GM23338 (cell line): Measurements from ENCODE around the gene ROCK1. TPM values are rescaled to one million over a fixed set of nuclear protein-coding genes. Genes with fewer than 3 reads are reported as not detected.
"Not testable (repeated sequence)": the region's sequence is repeated elsewhere in the genome, so short reads cannot be mapped to it uniquely, and the experiment has no call there.

Experiments used
- ATAC-seq: fragments of 200-7000 bp; cut with Tn5 transposase; 3 replicates; pipeline ENCODE4 v1.9.1; 2020
- DNase-seq: peaks from one replicate; pipeline ENCODE4 v3.0.0-alpha.2; 2015; ENCODE audit warnings: low spot score
- H2AFZ ChIP-seq: fragments of 200-600 bp; sonication (generic); 2 replicates; pipeline ENCODE4 v1.8.0; 2016; ENCODE audit warnings: antibody characterized with exemption, mild to moderate bottlenecking, moderate library complexity
- H3F3A ChIP-seq: fragments of 200-600 bp; sonication (generic); replicated peaks from 2 replicates; pipeline ENCODE4 v1.8.0; 2017; ENCODE audit warnings: antibody characterized with exemption, mixed run types, low read depth
- H3K27ac ChIP-seq: fragments of 200-600 bp; sonication (generic); 2 replicates; pipeline ENCODE4 v1.6.1; 2016; ENCODE audit warnings: low read depth
- H3K27me3 ChIP-seq: fragments of 200-600 bp; sonication (generic); 2 replicates; pipeline ENCODE4 v1.8.0; 2016; ENCODE audit warnings: mild to moderate bottlenecking, mixed run types, moderate library complexity; ENCODE audit not compliant: insufficient read depth
- H3K36me3 ChIP-seq: fragments of 200-600 bp; sonication (generic); 2 replicates; pipeline ENCODE4 v1.8.0; 2016; ENCODE audit warnings: mild to moderate bottlenecking; ENCODE audit not compliant: insufficient read depth
- H3K4me1 ChIP-seq: fragments of 200-600 bp; sonication (generic); 2 replicates; pipeline ENCODE4 v1.8.0; 2016; ENCODE audit warnings: mild to moderate bottlenecking, moderate library complexity; ENCODE audit not compliant: insufficient read depth
- H3K4me2 ChIP-seq: fragments of 200-600 bp; sonication (generic); 2 replicates; pipeline ENCODE4 v1.7.1; 2017; ENCODE audit warnings: mixed run types
- H3K4me3 ChIP-seq: fragments of 200-600 bp; sonication (generic); 2 replicates; pipeline ENCODE4 v1.6.1; 2016; ENCODE audit warnings: mixed run types
- H3K79me2 ChIP-seq: fragments of 200-600 bp; sonication (generic); replicated peaks from 2 replicates; pipeline ENCODE4 v1.8.0; 2017; ENCODE audit warnings: mild to moderate bottlenecking; ENCODE audit not compliant: insufficient read depth
- H3K9me2 ChIP-seq: fragments of 200-600 bp; sonication (generic); 2 replicates; pipeline ENCODE4 v1.8.0; 2017; ENCODE audit not compliant: insufficient read depth
- H4K20me1 ChIP-seq: fragments of 200-600 bp; sonication (generic); replicated peaks from 2 replicates; pipeline ENCODE4 v1.8.0; 2017; ENCODE audit warnings: mild to moderate bottlenecking; ENCODE audit not compliant: insufficient read depth
- H3K27ac Mint-ChIP-seq: 2 replicates; pipeline ENCODE4 v1.8.0; 2020; ENCODE audit warnings: inconsistent platforms, mild to moderate bottlenecking, moderate library complexity, mixed read lengths
- H3K27me3 Mint-ChIP-seq: 3 replicates; pipeline ENCODE4 v1.8.0; 2022; ENCODE audit warnings: low read depth, mild to moderate bottlenecking, moderate library complexity, mixed read lengths, inconsistent platforms; ENCODE audit not compliant: insufficient read depth, poor library complexity
- H3K36me3 Mint-ChIP-seq: 3 replicates; pipeline ENCODE4 v1.8.0; 2021; ENCODE audit warnings: low read depth, mild to moderate bottlenecking, inconsistent platforms, moderate library complexity, mixed read lengths
- H3K4me1 Mint-ChIP-seq: 3 replicates; pipeline ENCODE4 v1.8.0; 2020; ENCODE audit warnings: mild to moderate bottlenecking, inconsistent platforms, mixed read lengths
- H3K4me3 Mint-ChIP-seq: 3 replicates; pipeline ENCODE4 v1.8.0; 2021; ENCODE audit warnings: moderate library complexity, mild to moderate bottlenecking, inconsistent platforms, mixed read lengths
- H3K9me3 Mint-ChIP-seq: 3 replicates; pipeline ENCODE4 v1.8.0; 2020; ENCODE audit warnings: moderate library complexity, mild to moderate bottlenecking, inconsistent platforms, mixed read lengths
- CTCF ChIP-seq, 2 experiments: fragments of 200-600 bp in 1 of 2; sonication (generic) in 1 of 2; conservative IDR thresholded peaks; 2 replicates each; pipeline versions ENCODE4 v1.5.1 to v1.6.1; 2016 to 2017; ENCODE audit warnings: antibody characterized with exemption in 2 of 2, low read depth in 2 of 2, mild to moderate bottlenecking in 2 of 2, moderate library complexity in 1 of 2
- ETS1 ChIP-seq: IDR thresholded peaks from 2 replicates; pipeline ENCODE4 v1.6.1; 2016; ENCODE audit warnings: antibody characterized with exemption
- EZH2 ChIP-seq: fragments of 200-600 bp; sonication (generic); IDR thresholded peaks from one replicate; pipeline ENCODE4 v1.8.0; 2017; ENCODE audit warnings: antibody characterized with exemption, mild to moderate bottlenecking, low read depth; ENCODE audit not compliant: unreplicated experiment
- EZH2phosphoT487 ChIP-seq: fragments of 200-600 bp; sonication (generic); IDR thresholded peaks from one replicate; pipeline ENCODE4 v1.8.1; 2018; ENCODE audit warnings: antibody characterized with exemption; ENCODE audit not compliant: unreplicated experiment
- JUNB ChIP-seq: IDR thresholded peaks from one replicate; pipeline ENCODE4 v1.6.1; 2016; ENCODE audit warnings: antibody characterized with exemption; ENCODE audit not compliant: unreplicated experiment
- NANOG ChIP-seq: IDR thresholded peaks from 2 replicates; pipeline ENCODE4 v1.6.1; 2016; ENCODE audit warnings: antibody characterized with exemption, borderline replicate concordance
- POLR2AphosphoS5 ChIP-seq: IDR thresholded peaks from 2 replicates; pipeline ENCODE4 v1.6.1; 2016; ENCODE audit warnings: antibody characterized with exemption, low read depth
- STAT1 ChIP-seq: IDR thresholded peaks from one replicate; pipeline ENCODE4 v1.6.1; 2016; ENCODE audit warnings: antibody characterized with exemption; ENCODE audit not compliant: unreplicated experiment
- ZNF114 ChIP-seq: fragments of 250-450 bp; sonication (Bioruptor Pico); IDR thresholded peaks from 2 replicates; pipeline ENCODE4 v1.5.0; 2020; ENCODE audit warnings: mild to moderate bottlenecking, moderate library complexity
- ZNF331 ChIP-seq: fragments of 250-450 bp; sonication (Bioruptor Pico); IDR thresholded peaks from 2 replicates; pipeline ENCODE4 v1.5.0; 2020; ENCODE audit warnings: low read depth, mild to moderate bottlenecking, moderate library complexity
- polyA plus RNA-seq: library from polyadenylated mRNA; unstranded; fragments of >200 nt; fragmentation: Nextera tagmentation; extraction: Ambion mirVana; gene quantifications from 2 replicates; pipeline ENCODE4 v1.2.1, GENCODE V29; 2016
- total RNA-seq: library from RNA; depleted of rRNA; stranded (reverse); fragments of >200 nt; shearing (Covaris generic); gene quantifications from 2 replicates; pipeline ENCODE4 v1.2.3, GENCODE V29; 2014

Gene ROCK1
- total and polyA plus RNA-seq, 2 experiments from 2014 or later = 37.2 to 42.8 TPM

DNA sequence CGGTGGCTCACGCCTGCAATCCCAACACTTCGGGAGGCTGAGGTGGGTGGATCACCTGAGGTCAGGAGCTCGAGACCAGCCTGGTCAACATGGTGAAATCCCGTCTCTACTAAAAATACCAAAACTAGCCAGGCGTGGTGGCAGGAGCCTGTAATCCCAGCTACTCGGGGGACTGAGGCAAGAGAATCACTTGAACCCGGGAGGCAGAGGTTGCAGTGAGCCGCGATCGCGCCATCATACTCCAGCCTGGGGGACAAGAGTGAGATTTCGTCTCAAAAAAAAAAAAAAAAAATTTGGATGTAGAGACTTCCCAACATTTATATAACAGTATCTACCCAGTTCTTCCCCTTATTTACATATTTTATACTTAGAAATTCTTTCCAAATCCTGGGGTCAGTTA is 93.4 kb downstream of the ROCK1 start:
- not testable (repeated sequence) for H3K27me3 ChIP-seq, ATAC-seq, H3F3A ChIP-seq, DNase-seq, H3K27me3 Mint-ChIP-seq, H3K79me2 ChIP-seq, H3K4me1 ChIP-seq, H3K4me2 ChIP-seq, H3K27ac ChIP-seq, H3K9me3 Mint-ChIP-seq, H4K20me1 ChIP-seq, H3K4me3 Mint-ChIP-seq, H3K4me1 Mint-ChIP-seq, H3K36me3 ChIP-seq, H2AFZ ChIP-seq, H3K4me3 ChIP-seq, H3K9me2 ChIP-seq, H3K27ac Mint-ChIP-seq
- peaks cover 40% of the 10 kb centered on the region for H3K36me3 Mint-ChIP-seq

DNA sequence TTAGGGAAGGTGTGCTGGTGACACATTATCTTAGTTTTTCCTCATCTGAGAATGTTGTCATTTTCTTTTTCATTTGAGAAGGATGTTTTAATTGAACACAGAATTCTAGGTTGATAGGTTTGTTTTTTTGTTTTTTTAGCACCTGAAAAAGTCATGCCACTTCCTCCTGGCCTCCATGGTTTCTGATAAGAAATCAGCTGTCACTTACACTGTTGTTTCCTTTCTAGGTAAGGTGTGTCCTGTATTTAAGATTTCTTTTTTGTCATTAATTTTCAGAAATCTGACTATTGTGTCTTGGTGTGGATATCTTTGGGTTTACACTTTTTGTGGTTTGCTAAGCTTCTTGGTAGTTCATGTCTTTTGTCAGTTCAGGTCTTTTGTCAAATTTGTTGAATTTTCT is 99.3 kb downstream of the ROCK1 start:
- Histone ChIP-seq H3K4me1 (no peaks in the 10 kb centered on the region), H3K79me2 (no peaks in the 10 kb centered on the region), H2AFZ (no peak overlapping the region), H3K36me3 (peaks cover 17% of the 10 kb centered on the region; the same call in 1 of the 2 replicates), H3K4me3 (no peak overlapping the region), H3F3A (no peaks in the 10 kb centered on the region), H3K27me3 (no peaks in the 10 kb centered on the region), H4K20me1 (no peaks in the 10 kb centered on the region), H3K9me2 (no peaks in the 10 kb centered on the region), H3K4me2 (no peak overlapping the region), H3K27ac (no peak overlapping the region)
- Mint-ChIP-seq H3K36me3 (peaks cover 40% of the 10 kb centered on the region), H3K4me3 (no peak overlapping the region), H3K27me3 (peaks cover 2% of the 10 kb centered on the region), H3K4me1 (no peaks in the 10 kb centered on the region), H3K27ac (no peak overlapping the region), H3K9me3 (no peaks in the 10 kb centered on the region; the same call in 2 of the 3 replicates)
- ATAC-seq (no peak), DNase-seq (no peak)
- TF ChIP-seq EZH2 = no peak
- no peak for TF ChIP-seq CTCF (conservative IDR thresholded peaks at IDR 0.05; ENCODE audit: low read depth in 2 of 2)
- TF ChIP-seq NANOG = no peak
- no peak for TF ChIP-seq ZNF114

DNA sequence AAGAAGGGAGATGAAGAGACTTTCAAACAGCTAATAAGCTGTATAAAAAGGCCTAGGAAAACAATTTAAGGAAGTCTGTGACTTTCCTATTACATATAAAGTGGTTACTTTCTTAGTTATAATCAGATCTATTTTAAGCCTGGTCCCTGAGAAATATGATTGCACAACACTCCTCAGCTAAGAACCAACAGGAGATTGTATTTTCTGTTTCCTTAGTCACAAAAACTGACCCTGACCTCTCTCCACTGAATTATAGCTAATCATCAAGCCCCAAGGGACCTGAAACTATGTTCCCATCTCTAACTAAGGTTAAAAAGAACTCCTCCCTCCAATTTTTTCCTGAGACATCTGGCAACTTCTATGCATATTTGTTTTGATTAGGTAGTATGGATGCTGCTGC is 106.9 kb downstream of the ROCK1 start:
- Histone ChIP-seq H3K27ac (no peak overlapping the region), H3K9me2 (no peaks in the 10 kb centered on the region), H3F3A (no peaks in the 10 kb centered on the region), H3K4me1 (no peaks in the 10 kb centered on the region), H3K36me3 (peaks cover 10% of the 10 kb centered on the region; the same call in 1 of the 2 replicates), H3K4me3 (no peak overlapping the region), H3K79me2 (no peaks in the 10 kb centered on the region), H3K27me3 (no peaks in the 10 kb centered on the region), H3K4me2 (no peak overlapping the region), H4K20me1 (no peaks in the 10 kb centered on the region; the same call in 1 of the 2 replicates), H2AFZ (no peak overlapping the region)
- ATAC-seq = no peak
- no peak for DNase-seq
- no peaks in the 10 kb centered on the region for H3K4me1 Mint-ChIP-seq
- no peak overlapping the region for H3K27ac Mint-ChIP-seq
- peaks cover 20% of the 10 kb centered on the region for H3K36me3 Mint-ChIP-seq
- no peaks in the 10 kb centered on the region for H3K27me3 Mint-ChIP-seq
- no peak overlapping the region for H3K4me3 Mint-ChIP-seq
- H3K9me3 Mint-ChIP-seq = no peaks in the 10 kb centered on the region
- TF ChIP-seq ZNF114 (no peak), EZH2 (no peak), ZNF331 (CRISPR knock-in tag) (no peak), POLR2AphosphoS5 (no peak), STAT1 (no peak), ETS1 (no peak), CTCF (conservative IDR thresholded peaks at IDR 0.05; ENCODE audit: low read depth in 2 of 2) (no peak), NANOG (no peak), EZH2phosphoT487 (no peak), JUNB (no peak)
